Mucosa of descending colon (tissue), 3 donors: ENCODE data around the gene MORN5. TPM values are rescaled to one million over a fixed set of nuclear protein-coding genes. Genes with fewer than 3 reads are reported as not detected.

Experiments
- ATAC-seq: fragments of 200-7000 bp; cut with Tn5 transposase; one replicate; pipeline ENCODE4 v1.9.1; 2020; ENCODE audit warnings: mild to moderate bottlenecking, moderate library complexity
- DNase-seq, 3 donors: peaks; one replicate each; pipeline ENCODE4 v3.0.0-alpha.2; 2020
- H3K36me3 ChIP-seq: fragments of 200-600 bp; one replicate; pipeline ENCODE4 v1.8.0; 2021; ENCODE audit warnings: low read depth, mild to moderate bottlenecking
- H3K4me1 ChIP-seq: fragments of 200-600 bp; one replicate; pipeline ENCODE4 v1.8.0; 2021; ENCODE audit warnings: low read depth, mild to moderate bottlenecking
- H3K4me3 ChIP-seq: fragments of 200-600 bp; one replicate; pipeline ENCODE4 v1.8.0; 2021; ENCODE audit warnings: mild to moderate bottlenecking
- H3K9me3 ChIP-seq: fragments of 200-600 bp; one replicate; pipeline ENCODE4 v1.8.0; 2021; ENCODE audit warnings: mild to moderate bottlenecking
- intact Hi-C, 2 donors: fragments of 100-400 bp; cut with DNase I in 1 of 2; cut with micrococcal nuclease in 1 of 2; formaldehyde crosslinking; loops; one replicate each; pipeline versions ENCODE4 v1.11.0 to v1.11.1; 2022; cut with DNase I, micrococcal nuclease
- total RNA-seq, 3 donors: library from RNA; stranded (reverse); fragmentation: NEBNext Ultra II Directional in 2 of 3; extraction: Animal tissue kit (Norgen Biotek cat#: 25700) in 2 of 3; gene quantifications; one replicate each; pipeline versions ENCODE4 v1.2.1 to v1.2.4, GENCODE V29; 2021 to 2023
- TF ChIP-seq, protein P1 (sequence below): fragments of 200-600 bp; IDR thresholded peaks from one replicate; pipeline ENCODE4 v1.8.0; 2022; ENCODE audit warnings: antibody characterized with exemption, mild to moderate bottlenecking
- donor health status: DM: no; HTN: no; CAD: no; lungs with moderate emphysema.
- donor health status: DM: no; HTN: no; CAD: no.
- donor health status: DM: no; HTN: yes; CAD: no.

Gene MORN5
- total RNA-seq, 3 donors from 2014 or later = 1.6 to 21.2 TPM; not detected in 1

DNA sequence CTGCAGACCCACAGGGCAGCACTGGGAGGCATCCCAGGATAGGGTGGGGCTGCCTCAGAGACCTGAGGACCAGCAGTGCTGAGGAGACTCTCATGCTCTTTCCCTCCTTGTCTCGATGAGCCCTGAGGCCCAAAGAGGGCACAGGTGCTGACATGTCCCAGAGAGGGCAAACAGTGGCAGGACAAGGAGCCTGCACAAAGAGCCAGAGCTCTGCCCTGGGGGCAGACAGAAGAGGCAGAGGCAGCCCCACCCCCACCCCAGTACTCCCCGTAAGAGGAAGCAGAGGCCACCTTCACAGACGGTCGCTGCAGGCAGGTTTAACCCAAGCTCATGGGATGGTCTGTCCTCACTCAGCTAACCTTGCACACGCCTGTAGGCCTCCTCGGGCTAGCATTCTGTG lies 37.2 kb upstream of the MORN5 start:
- DNase-seq = no peak
- Histone ChIP-seq H3K4me3 (no peak overlapping the region), H3K4me1 (no peaks in the 10 kb centered on the region), H3K9me3 (no peaks in the 10 kb centered on the region), H3K36me3 (no peaks in the 10 kb centered on the region)
- no peak for ATAC-seq
- TF ChIP-seq, protein P1, sequence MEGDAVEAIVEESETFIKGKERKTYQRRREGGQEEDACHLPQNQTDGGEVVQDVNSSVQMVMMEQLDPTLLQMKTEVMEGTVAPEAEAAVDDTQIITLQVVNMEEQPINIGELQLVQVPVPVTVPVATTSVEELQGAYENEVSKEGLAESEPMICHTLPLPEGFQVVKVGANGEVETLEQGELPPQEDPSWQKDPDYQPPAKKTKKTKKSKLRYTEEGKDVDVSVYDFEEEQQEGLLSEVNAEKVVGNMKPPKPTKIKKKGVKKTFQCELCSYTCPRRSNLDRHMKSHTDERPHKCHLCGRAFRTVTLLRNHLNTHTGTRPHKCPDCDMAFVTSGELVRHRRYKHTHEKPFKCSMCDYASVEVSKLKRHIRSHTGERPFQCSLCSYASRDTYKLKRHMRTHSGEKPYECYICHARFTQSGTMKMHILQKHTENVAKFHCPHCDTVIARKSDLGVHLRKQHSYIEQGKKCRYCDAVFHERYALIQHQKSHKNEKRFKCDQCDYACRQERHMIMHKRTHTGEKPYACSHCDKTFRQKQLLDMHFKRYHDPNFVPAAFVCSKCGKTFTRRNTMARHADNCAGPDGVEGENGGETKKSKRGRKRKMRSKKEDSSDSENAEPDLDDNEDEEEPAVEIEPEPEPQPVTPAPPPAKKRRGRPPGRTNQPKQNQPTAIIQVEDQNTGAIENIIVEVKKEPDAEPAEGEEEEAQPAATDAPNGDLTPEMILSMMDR = no peak
- intact Hi-C loops = loop anchor here (2.0 to 10.0 kb wide), 2 partner anchors 22 to 692 kb away; no protein-coding TSS in a partner anchor

DNA sequence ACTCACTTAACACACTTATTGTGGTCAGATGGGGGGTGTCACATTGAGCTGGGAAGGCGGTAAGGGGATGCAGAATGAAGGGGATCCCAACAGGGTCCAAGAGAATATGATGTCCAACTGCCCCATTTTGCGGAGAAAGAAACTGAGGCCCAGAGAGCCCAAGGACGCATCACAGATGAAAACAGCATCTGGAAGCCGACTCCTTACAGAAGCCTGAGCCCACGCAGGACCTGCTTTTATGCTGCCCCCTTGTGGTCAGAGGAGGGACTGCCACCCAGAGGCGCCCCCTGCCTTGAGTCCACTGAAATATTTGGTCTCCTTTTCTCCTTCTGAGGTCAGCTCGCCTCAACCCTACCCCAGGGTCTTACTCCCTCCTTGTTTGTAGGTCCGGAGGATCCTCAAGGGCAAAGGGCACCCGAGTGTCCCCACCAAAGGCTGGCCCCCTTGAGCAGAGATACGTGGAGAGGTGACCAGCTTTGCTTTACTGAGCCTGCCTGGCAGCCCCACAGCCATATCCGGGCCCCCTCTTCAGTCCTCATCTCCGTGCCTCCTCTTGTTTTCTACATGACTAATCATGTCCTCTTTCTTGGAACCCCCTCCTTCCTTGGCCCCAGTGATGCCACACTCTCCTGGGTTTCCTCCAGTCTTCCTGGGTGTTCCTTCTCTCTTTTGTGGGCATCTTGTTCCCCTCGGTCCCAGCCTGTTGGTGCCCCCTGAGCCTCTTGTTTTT lies 36.6 kb upstream of the MORN5 start:
- ATAC-seq (peak; percentile 77), DNase-seq (peak in 2 of 3 donors; percentile 80 to 85)
- TF ChIP-seq, protein P1 = peak; percentile 95
- no peak overlapping the region for H3K4me3 ChIP-seq
- intact Hi-C loops = loop anchor here (2.0 to 10.0 kb wide), 2 partner anchors 22 to 692 kb away; no protein-coding TSS in a partner anchor
- H3K9me3 ChIP-seq = no peaks in the 10 kb centered on the region
- H3K36me3 ChIP-seq = no peaks in the 10 kb centered on the region
- H3K4me1 ChIP-seq = no peaks in the 10 kb centered on the region

DNA sequence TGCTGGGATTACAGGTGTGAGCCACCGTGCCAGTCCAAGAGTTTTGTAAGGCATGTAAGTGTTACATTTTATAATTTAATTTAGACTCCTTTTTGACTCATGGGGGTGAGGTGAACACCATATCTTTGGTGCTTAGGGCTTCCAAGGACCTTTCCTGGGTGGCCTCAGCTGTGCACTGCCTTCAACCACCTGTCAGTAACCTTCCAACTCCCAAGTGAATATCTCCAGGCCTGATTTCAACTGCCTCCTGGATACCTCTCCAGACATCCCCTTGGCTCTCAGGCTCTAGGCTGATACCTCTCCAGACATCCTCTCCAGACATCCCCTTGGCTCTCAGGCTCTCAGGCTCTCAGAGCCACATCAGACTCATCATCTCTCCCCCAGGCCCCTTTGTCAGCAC lies 35.7 kb upstream of the MORN5 start:
- DNase-seq = no peak
- intact Hi-C loops = loop anchor here in 1 of 2 donors (2.0 to 10.0 kb wide), 2 partner anchors 227 to 691 kb away; no protein-coding TSS in a partner anchor
- TF ChIP-seq, protein P1 = no peak
- ATAC-seq = no peak
- Histone ChIP-seq H3K4me1 (no peaks in the 10 kb centered on the region), H3K36me3 (no peaks in the 10 kb centered on the region), H3K4me3 (no peak overlapping the region), H3K9me3 (no peaks in the 10 kb centered on the region)

DNA sequence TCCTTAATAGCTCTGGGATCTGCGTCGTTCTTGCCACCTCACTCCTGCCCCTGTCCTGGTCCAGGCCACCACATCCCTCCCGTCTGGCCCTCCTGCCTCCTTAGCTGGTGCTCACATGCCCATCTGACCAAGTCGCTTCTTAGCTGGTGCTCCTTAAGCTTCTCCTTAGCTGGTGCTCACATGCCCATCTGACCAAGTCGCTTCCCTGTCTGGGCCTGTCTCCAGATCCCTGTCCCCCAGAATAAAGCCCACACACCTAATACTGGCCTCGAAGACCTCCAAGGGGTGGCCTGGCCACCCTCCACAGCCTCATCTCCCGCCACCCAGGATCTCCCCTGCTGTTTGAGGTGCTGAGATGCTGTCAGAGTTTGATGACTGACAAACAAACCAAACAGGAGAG lies 35.2 kb upstream of the MORN5 start:
- Histone ChIP-seq H3K36me3 (no peaks in the 10 kb centered on the region), H3K9me3 (no peaks in the 10 kb centered on the region), H3K4me1 (no peaks in the 10 kb centered on the region), H3K4me3 (no peak overlapping the region)
- intact Hi-C loops = loop anchor here in 1 of 2 donors (2.0 to 10.0 kb wide), 2 partner anchors 226 to 690 kb away; no protein-coding TSS in a partner anchor
- DNase-seq = no peak
- TF ChIP-seq, protein P1 = no peak
- ATAC-seq = no peak

DNA sequence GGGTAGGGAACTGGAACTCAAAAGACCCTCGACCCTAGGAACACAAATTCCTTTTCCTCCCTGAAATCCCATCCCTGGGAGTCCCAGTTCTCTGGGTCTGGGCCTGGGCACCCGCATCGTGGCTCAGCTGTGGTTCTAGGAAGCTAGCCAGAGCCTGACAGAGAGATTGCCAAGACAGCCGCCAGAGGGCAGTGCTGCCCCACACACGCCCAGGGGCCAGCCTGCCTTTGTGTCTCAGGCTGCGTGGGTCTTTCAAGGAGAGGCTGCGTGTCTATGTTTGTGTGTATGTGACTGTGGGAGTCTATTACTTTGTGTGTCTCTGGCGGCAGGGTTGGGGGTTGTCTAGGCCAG lies 34.6 kb upstream of the MORN5 start:
- intact Hi-C loops = loop anchor here (1.0 to 10.0 kb wide), 3 partner anchors 225 to 690 kb away; no protein-coding TSS in a partner anchor
- no peaks in the 10 kb centered on the region for H3K36me3 ChIP-seq
- H3K9me3 ChIP-seq = no peaks in the 10 kb centered on the region
- H3K4me1 ChIP-seq = no peaks in the 10 kb centered on the region
- DNase-seq (peak; percentile 71 to 87 (median 86)), ATAC-seq (peak; percentile 86)
- TF ChIP-seq, protein P1 = peak; percentile 90
- no peak overlapping the region for H3K4me3 ChIP-seq
